ENCODE results near the gene SNX21.
A peak's percentile ranks its signal among the peaks of the same experiment; 100 is the strongest.

GRCh38 chr20:45890985-45891983, 57.7 kb downstream of the SNX21 start, which contains the start of the genes CTSA and NEURL2:
- TF ChIP-seq, protein P1, sequence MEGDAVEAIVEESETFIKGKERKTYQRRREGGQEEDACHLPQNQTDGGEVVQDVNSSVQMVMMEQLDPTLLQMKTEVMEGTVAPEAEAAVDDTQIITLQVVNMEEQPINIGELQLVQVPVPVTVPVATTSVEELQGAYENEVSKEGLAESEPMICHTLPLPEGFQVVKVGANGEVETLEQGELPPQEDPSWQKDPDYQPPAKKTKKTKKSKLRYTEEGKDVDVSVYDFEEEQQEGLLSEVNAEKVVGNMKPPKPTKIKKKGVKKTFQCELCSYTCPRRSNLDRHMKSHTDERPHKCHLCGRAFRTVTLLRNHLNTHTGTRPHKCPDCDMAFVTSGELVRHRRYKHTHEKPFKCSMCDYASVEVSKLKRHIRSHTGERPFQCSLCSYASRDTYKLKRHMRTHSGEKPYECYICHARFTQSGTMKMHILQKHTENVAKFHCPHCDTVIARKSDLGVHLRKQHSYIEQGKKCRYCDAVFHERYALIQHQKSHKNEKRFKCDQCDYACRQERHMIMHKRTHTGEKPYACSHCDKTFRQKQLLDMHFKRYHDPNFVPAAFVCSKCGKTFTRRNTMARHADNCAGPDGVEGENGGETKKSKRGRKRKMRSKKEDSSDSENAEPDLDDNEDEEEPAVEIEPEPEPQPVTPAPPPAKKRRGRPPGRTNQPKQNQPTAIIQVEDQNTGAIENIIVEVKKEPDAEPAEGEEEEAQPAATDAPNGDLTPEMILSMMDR (IDR thresholded peaks at IDR 0.05 in 2 of 3, conservative IDR thresholded peaks at IDR 0.05 in 1 of 3; ENCODE audit: borderline replicate concordance in 1 of 3, insufficient read depth in 1 of 3, low read depth in 2 of 3, low read length in 2 of 3): no peak
- TF ChIP-seq RAD21 (IDR thresholded peaks at IDR 0.05; ENCODE audit: low read depth) (no peak), CEBPB (IDR thresholded peaks at IDR 0.05; ENCODE audit: low read depth) (no peak), YY1 (IDR thresholded peaks at IDR 0.05; ENCODE audit: extremely low read depth, insufficient replicate concordance, low read depth, low read length) (peak; percentile 87), SP1 (IDR thresholded peaks at IDR 0.05; ENCODE audit: low read depth) (no peak), CBX3 (IDR thresholded peaks at IDR 0.05; ENCODE audit: low read depth) (no peak; the same call in none of the 2 replicates), ZNF274 (IDR thresholded peaks at IDR 0.05; ENCODE audit: low read depth, low read length) (no peak), POLR2A (IDR thresholded peaks at IDR 0.05; ENCODE audit: borderline replicate concordance, extremely low read depth, insufficient read depth, insufficient read length) (no peak), EZH2 (IDR thresholded peaks at IDR 0.05) (no peak), REST (IDR thresholded peaks at IDR 0.05; ENCODE audit: low read depth) (no peak)
- TF ChIP-seq, protein P2, sequence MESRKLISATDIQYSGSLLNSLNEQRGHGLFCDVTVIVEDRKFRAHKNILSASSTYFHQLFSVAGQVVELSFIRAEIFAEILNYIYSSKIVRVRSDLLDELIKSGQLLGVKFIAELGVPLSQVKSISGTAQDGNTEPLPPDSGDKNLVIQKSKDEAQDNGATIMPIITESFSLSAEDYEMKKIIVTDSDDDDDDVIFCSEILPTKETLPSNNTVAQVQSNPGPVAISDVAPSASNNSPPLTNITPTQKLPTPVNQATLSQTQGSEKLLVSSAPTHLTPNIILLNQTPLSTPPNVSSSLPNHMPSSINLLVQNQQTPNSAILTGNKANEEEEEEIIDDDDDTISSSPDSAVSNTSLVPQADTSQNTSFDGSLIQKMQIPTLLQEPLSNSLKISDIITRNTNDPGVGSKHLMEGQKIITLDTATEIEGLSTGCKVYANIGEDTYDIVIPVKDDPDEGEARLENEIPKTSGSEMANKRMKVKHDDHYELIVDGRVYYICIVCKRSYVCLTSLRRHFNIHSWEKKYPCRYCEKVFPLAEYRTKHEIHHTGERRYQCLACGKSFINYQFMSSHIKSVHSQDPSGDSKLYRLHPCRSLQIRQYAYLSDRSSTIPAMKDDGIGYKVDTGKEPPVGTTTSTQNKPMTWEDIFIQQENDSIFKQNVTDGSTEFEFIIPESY (IDR thresholded peaks at IDR 0.05; ENCODE audit: extremely low read depth, insufficient replicate concordance, low read length): no peak
